ENCODE results near the gene TMEM39B. TPM values are rescaled to one million over a fixed set of nuclear protein-coding genes. Genes with fewer than 3 reads are reported as not detected.

Gene TMEM39B
- 10.3 and 11.5 TPM in 2 replicates for total RNA-seq (2014; rRNA removed; shearing (Covaris generic); ENCODE audit: low replicate concordance)

- Histone ChIP-seq H3K4me3 (ENCODE audit: low read length) (peak within 1 kb of the TSS; percentile 78), H3K27me3 (ENCODE audit: low read length) (no peaks in the 10 kb centered on the region)
Observed at GRCh38 chr1:32072622-32073298, at the start of gene TMEM39B. TSS of gene TMEM39B (plus strand) at chr1:32072939. CDS start at chr1:32073048, 109 bp downstream.

GRCh38 chr1:32023351-32023750 lies 49.4 kb upstream of the TMEM39B start:
- peaks cover 57% of the 10 kb centered on the region for H4K20me1 ChIP-seq (ENCODE audit: insufficient read depth, low read depth, low read length)
- H3K9me3 ChIP-seq (ENCODE audit: low read length), result no peaks in the 10 kb centered on the region
- H3K4me1 ChIP-seq (ENCODE audit: low read length), result peaks cover 29% of the 10 kb centered on the region
- DNase-seq, result no peak
- H3K9ac ChIP-seq (ENCODE audit: low read length), result no peak overlapping the region
- no peak overlapping the region for H3K4me2 ChIP-seq (ENCODE audit: low read depth, low read length, poor library complexity, severe bottlenecking)
- H3K79me2 ChIP-seq (ENCODE audit: low read length), result peaks cover 98% of the 10 kb centered on the region
- H3K27me3 ChIP-seq (ENCODE audit: low read length), result no peaks in the 10 kb centered on the region
- no peaks in the 10 kb centered on the region for H3K9me2 ChIP-seq (replicated peaks; ENCODE audit: insufficient read depth, low read length)
- H3K36me3 ChIP-seq (ENCODE audit: insufficient read depth, low read length), result peaks cover 18% of the 10 kb centered on the region; the same call in 1 of the 2 replicates
- no peak overlapping the region for H2AFZ ChIP-seq (ENCODE audit: low read length)
- H3K27ac ChIP-seq (ENCODE audit: low read length), result no peak overlapping the region
- no peak overlapping the region for H3K4me3 ChIP-seq (ENCODE audit: low read length)

More at GRCh38 chr1:32072622-32073298, at the start of gene TMEM39B:
- H2AFZ ChIP-seq (ENCODE audit: low read length), result peak within 1 kb of the TSS; percentile 83
- 0 out of 2 replicates have a peak, but pooled peaks cover 4% of the 10 kb centered on the region for H4K20me1 ChIP-seq (ENCODE audit: insufficient read depth, low read depth, low read length)
- H3K4me2 ChIP-seq (ENCODE audit: low read depth, low read length, poor library complexity, severe bottlenecking), result peak within 1 kb of the TSS; percentile 79
- H3K9ac ChIP-seq (ENCODE audit: low read length), result peak within 1 kb of the TSS; percentile 85
- no peaks in the 10 kb centered on the region for H3K9me3 ChIP-seq (ENCODE audit: low read length)
- H3K27ac ChIP-seq (ENCODE audit: low read length), result peak within 1 kb of the TSS; percentile 78
- peak; percentile 98 for DNase-seq
- H3K36me3 ChIP-seq (ENCODE audit: insufficient read depth, low read length), result peaks cover 18% of the 10 kb centered on the region; the same call in 1 of the 2 replicates
- H3K9me2 ChIP-seq (replicated peaks; ENCODE audit: insufficient read depth, low read length), result no peaks in the 10 kb centered on the region
- peaks cover 20% of the 10 kb centered on the region for H3K4me1 ChIP-seq (ENCODE audit: low read length)
- H3K79me2 ChIP-seq (ENCODE audit: low read length), result peaks cover 22% of the 10 kb centered on the region

- Histone ChIP-seq H3K79me2 (ENCODE audit: low read length) (peaks cover 97% of the 10 kb centered on the region), H3K27me3 (ENCODE audit: low read length) (no peaks in the 10 kb centered on the region), H3K4me2 (ENCODE audit: low read depth, low read length, poor library complexity, severe bottlenecking) (no peak overlapping the region), H3K27ac (ENCODE audit: low read length) (no peak overlapping the region), H3K9me3 (ENCODE audit: low read length) (no peaks in the 10 kb centered on the region), H3K4me1 (ENCODE audit: low read length) (peaks cover 13% of the 10 kb centered on the region), H3K36me3 (ENCODE audit: insufficient read depth, low read length) (peaks cover 18% of the 10 kb centered on the region; the same call in 1 of the 2 replicates), H3K9me2 (replicated peaks; ENCODE audit: insufficient read depth, low read length) (no peaks in the 10 kb centered on the region), H3K9ac (ENCODE audit: low read length) (no peak overlapping the region), H4K20me1 (ENCODE audit: insufficient read depth, low read depth, low read length) (peaks cover 53% of the 10 kb centered on the region), H2AFZ (ENCODE audit: low read length) (no peak overlapping the region), H3K4me3 (ENCODE audit: low read length) (no peak overlapping the region)
- no peak for DNase-seq
Observed at GRCh38 chr1:32025515-32025914, 47.2 kb upstream of the TMEM39B start.

- DNase-seq, result no peak
- Histone ChIP-seq H3K27me3 (ENCODE audit: low read length) (no peaks in the 10 kb centered on the region), H4K20me1 (ENCODE audit: insufficient read depth, low read depth, low read length) (peaks cover 47% of the 10 kb centered on the region), H3K9me3 (ENCODE audit: low read length) (no peaks in the 10 kb centered on the region), H3K36me3 (ENCODE audit: insufficient read depth, low read length) (peaks cover 28% of the 10 kb centered on the region; the same call in 1 of the 2 replicates), H2AFZ (ENCODE audit: low read length) (no peak overlapping the region), H3K4me1 (ENCODE audit: low read length) (no peaks in the 10 kb centered on the region), H3K27ac (ENCODE audit: low read length) (no peak overlapping the region), H3K9me2 (replicated peaks; ENCODE audit: insufficient read depth, low read length) (no peaks in the 10 kb centered on the region), H3K9ac (ENCODE audit: low read length) (no peak overlapping the region), H3K79me2 (ENCODE audit: low read length) (peaks cover 97% of the 10 kb centered on the region), H3K4me2 (ENCODE audit: low read depth, low read length, poor library complexity, severe bottlenecking) (no peak overlapping the region), H3K4me3 (ENCODE audit: low read length) (no peak overlapping the region)
Observed at GRCh38 chr1:32028746-32029145, 44.0 kb upstream of the TMEM39B start.

GRCh38 chr1:32031578-32032274 lies 41.0 kb upstream of the TMEM39B start:
- Histone ChIP-seq H3K4me2 (ENCODE audit: low read depth, low read length, poor library complexity, severe bottlenecking) (no peak overlapping the region), H3K9me2 (replicated peaks; ENCODE audit: insufficient read depth, low read length) (no peaks in the 10 kb centered on the region), H3K27ac (ENCODE audit: low read length) (no peak overlapping the region), H3K4me1 (ENCODE audit: low read length) (no peaks in the 10 kb centered on the region), H3K79me2 (ENCODE audit: low read length) (peaks cover 88% of the 10 kb centered on the region), H3K36me3 (ENCODE audit: insufficient read depth, low read length) (peaks cover 44% of the 10 kb centered on the region; the same call in 1 of the 2 replicates), H3K9me3 (ENCODE audit: low read length) (no peaks in the 10 kb centered on the region), H3K27me3 (ENCODE audit: low read length) (no peaks in the 10 kb centered on the region), H3K9ac (ENCODE audit: low read length) (no peak overlapping the region), H3K4me3 (ENCODE audit: low read length) (no peak overlapping the region), H2AFZ (ENCODE audit: low read length) (no peak overlapping the region), H4K20me1 (ENCODE audit: insufficient read depth, low read depth, low read length) (peaks cover 36% of the 10 kb centered on the region)
- no peak for DNase-seq

GRCh38 chr1:32032275-32032615 lies 40.5 kb upstream of the TMEM39B start:
- peaks cover 36% of the 10 kb centered on the region for H4K20me1 ChIP-seq (ENCODE audit: insufficient read depth, low read depth, low read length)
- H3K36me3 ChIP-seq (ENCODE audit: insufficient read depth, low read length), result peaks cover 48% of the 10 kb centered on the region; the same call in 1 of the 2 replicates
- no peaks in the 10 kb centered on the region for H3K9me2 ChIP-seq (replicated peaks; ENCODE audit: insufficient read depth, low read length)
- no peak for DNase-seq
- H3K9me3 ChIP-seq (ENCODE audit: low read length), result no peaks in the 10 kb centered on the region
- no peak overlapping the region for H3K4me3 ChIP-seq (ENCODE audit: low read length)
- H2AFZ ChIP-seq (ENCODE audit: low read length), result no peak overlapping the region
- no peak overlapping the region for H3K27ac ChIP-seq (ENCODE audit: low read length)
- H3K9ac ChIP-seq (ENCODE audit: low read length), result no peak overlapping the region
- H3K27me3 ChIP-seq (ENCODE audit: low read length), result no peaks in the 10 kb centered on the region
- no peak overlapping the region for H3K4me2 ChIP-seq (ENCODE audit: low read depth, low read length, poor library complexity, severe bottlenecking)
- peaks cover 86% of the 10 kb centered on the region for H3K79me2 ChIP-seq (ENCODE audit: low read length)
- no peaks in the 10 kb centered on the region for H3K4me1 ChIP-seq (ENCODE audit: low read length)

- Histone ChIP-seq H3K27ac (ENCODE audit: low read length) (no peak overlapping the region), H3K79me2 (ENCODE audit: low read length) (peaks cover 64% of the 10 kb centered on the region), H3K9ac (ENCODE audit: low read length) (no peak overlapping the region), H4K20me1 (ENCODE audit: insufficient read depth, low read depth, low read length) (peaks cover 23% of the 10 kb centered on the region), H3K36me3 (ENCODE audit: insufficient read depth, low read length) (peaks cover 68% of the 10 kb centered on the region; the same call in 1 of the 2 replicates), H3K4me2 (ENCODE audit: low read depth, low read length, poor library complexity, severe bottlenecking) (no peak overlapping the region), H2AFZ (ENCODE audit: low read length) (no peak overlapping the region), H3K27me3 (ENCODE audit: low read length) (no peaks in the 10 kb centered on the region), H3K4me1 (ENCODE audit: low read length) (no peaks in the 10 kb centered on the region), H3K9me3 (ENCODE audit: low read length) (no peaks in the 10 kb centered on the region), H3K4me3 (ENCODE audit: low read length) (no peak overlapping the region), H3K9me2 (replicated peaks; ENCODE audit: insufficient read depth, low read length) (no peaks in the 10 kb centered on the region)
- no peak for DNase-seq
Observed at GRCh38 chr1:32035119-32035518, 37.6 kb upstream of the TMEM39B start.

GRCh38 chr1:32040711-32041110 lies 32.0 kb upstream of the TMEM39B start:
- no peaks in the 10 kb centered on the region for H3K9me2 ChIP-seq (replicated peaks; ENCODE audit: insufficient read depth, low read length)
- H3K4me2 ChIP-seq (ENCODE audit: low read depth, low read length, poor library complexity, severe bottlenecking), result no peak overlapping the region
- no peak overlapping the region for H3K27ac ChIP-seq (ENCODE audit: low read length)
- H3K4me1 ChIP-seq (ENCODE audit: low read length), result no peaks in the 10 kb centered on the region
- DNase-seq, result no peak
- no peaks in the 10 kb centered on the region for H3K27me3 ChIP-seq (ENCODE audit: low read length)
- no peak overlapping the region for H2AFZ ChIP-seq (ENCODE audit: low read length)
- peaks cover 14% of the 10 kb centered on the region for H3K79me2 ChIP-seq (ENCODE audit: low read length)
- H3K4me3 ChIP-seq (ENCODE audit: low read length), result no peak overlapping the region
- H3K9me3 ChIP-seq (ENCODE audit: low read length), result no peaks in the 10 kb centered on the region
- H4K20me1 ChIP-seq (ENCODE audit: insufficient read depth, low read depth, low read length), result no peaks in the 10 kb centered on the region
- peaks cover 44% of the 10 kb centered on the region for H3K36me3 ChIP-seq (ENCODE audit: insufficient read depth, low read length)
- H3K9ac ChIP-seq (ENCODE audit: low read length), result no peak overlapping the region
